GM13976 (cell line): ENCODE measurements around the gene RBM47.

Experiments used
- DNase-seq: peaks from one replicate; pipeline ENCODE4 v3.0.0; 2012; ENCODE audit warnings: low spot score
- CTCF ChIP-seq: IDR thresholded peaks from 2 replicates; pipeline ENCODE4 v1.5.1; 2012; ENCODE audit warnings: borderline replicate concordance, mild to moderate bottlenecking; ENCODE audit not compliant: insufficient read depth; ENCODE audit errors: extremely low read depth, missing control alignments, control extremely low read depth
- in situ Hi-C: fragments of 300-500 bp; cut with MboI; formaldehyde crosslinking; loops from one replicate; pipeline ENCODE4 v1.12.0; 2022; ENCODE audit warnings: low sequenced_read_pairs, mixed read lengths, inconsistent platforms; ENCODE audit not compliant: unreplicated experiment

Gene RBM47

GRCh38 chr4:40577588-40578253, 51.9 kb downstream of the RBM47 start:
- in situ Hi-C loops, result no loop called here
- no peak for TF ChIP-seq CTCF

GRCh38 chr4:40576651-40577480, 52.8 kb downstream of the RBM47 start:
- DNase-seq, result peak; percentile 61
- in situ Hi-C loops, result no loop called here
- TF ChIP-seq CTCF, result no peak

More at GRCh38 chr4:40577588-40578253, 51.9 kb downstream of the RBM47 start:
- no peak for DNase-seq

- TF ChIP-seq CTCF, result no peak
- in situ Hi-C loops, result no loop called here
- no peak for DNase-seq
These were observed 53.8 kb downstream of the RBM47 start for GRCh38 chr4:40575846-40576245.

GRCh38 chr4:40573593-40574311, 55.9 kb downstream of the RBM47 start:
- DNase-seq, result no peak
- TF ChIP-seq CTCF, result no peak
- in situ Hi-C loops, result no loop called here

- DNase-seq, result no peak
- in situ Hi-C loops, result no loop called here
- no peak for TF ChIP-seq CTCF
These were observed 56.9 kb downstream of the RBM47 start for GRCh38 chr4:40572692-40573310.

GRCh38 chr4:40571208-40571607, 58.5 kb downstream of the RBM47 start:
- no peak for DNase-seq
- in situ Hi-C loops, result no loop called here
- no peak for TF ChIP-seq CTCF
